ENCODE results near the gene SSTR3.
A peak's percentile ranks its signal among the peaks of the same experiment; 100 is the strongest.
"Not testable (repeated sequence)": the region's sequence is repeated elsewhere in the genome, so short reads cannot be mapped to it uniquely, and the experiment has no call there.

SSTR3 gene

GRCh38 chr22:37210041-37210803, 2.1 kb downstream of the SSTR3 start:
- no peak for DNase-seq (ENCODE audit: low read depth)

GRCh38 chr22:37209140-37209845, 3.0 kb downstream of the SSTR3 start:
- DNase-seq (ENCODE audit: low read depth): no peak

- no peak for DNase-seq (ENCODE audit: low read depth)
Observed at GRCh38 chr22:37208401-37209139, 3.7 kb downstream of the SSTR3 start.

- no peak for DNase-seq (ENCODE audit: low read depth)
Observed at GRCh38 chr22:37207981-37208380, 4.3 kb downstream of the SSTR3 start.

- DNase-seq (ENCODE audit: low read depth): no peak
Observed at GRCh38 chr22:37206841-37207821, 5.1 kb downstream of the SSTR3 start.

GRCh38 chr22:37206118-37206840, 6.0 kb downstream of the SSTR3 start:
- DNase-seq (ENCODE audit: low read depth): no peak

GRCh38 chr22:37205046-37205445, 7.2 kb downstream of the SSTR3 start:
- no peak for DNase-seq (ENCODE audit: low read depth)

GRCh38 chr22:37204045-37204655, 8.1 kb downstream of the SSTR3 start:
- DNase-seq (ENCODE audit: low read depth): no peak

GRCh38 chr22:37203354-37204044, 8.8 kb downstream of the SSTR3 start:
- DNase-seq (ENCODE audit: low read depth): no peak

GRCh38 chr22:37202716-37203115, 9.6 kb downstream of the SSTR3 start:
- no peak for DNase-seq (ENCODE audit: low read depth)

GRCh38 chr22:37202001-37202555, 10.2 kb downstream of the SSTR3 start:
- no peak for DNase-seq (ENCODE audit: low read depth)

- DNase-seq (ENCODE audit: low read depth): not testable (repeated sequence)
Observed at GRCh38 chr22:37201443-37201820, 10.8 kb downstream of the SSTR3 start.

GRCh38 chr22:37199760-37200108, 12.5 kb downstream of the SSTR3 start:
- DNase-seq (ENCODE audit: low read depth): no peak

GRCh38 chr22:37199103-37199759, 13.0 kb downstream of the SSTR3 start:
- peak; percentile 98 for DNase-seq (ENCODE audit: low read depth)

- DNase-seq (ENCODE audit: low read depth): peak; percentile 93
Observed at GRCh38 chr22:37198258-37199102, 13.8 kb downstream of the SSTR3 start.

- no peak for DNase-seq (ENCODE audit: low read depth)
Observed at GRCh38 chr22:37197451-37198257, 14.6 kb downstream of the SSTR3 start.

Measured in stimulated activated CD8-positive, alpha-beta memory T cell treated with anti-CD3 and anti-CD28 coated beads, Interleukin-7, amount 100 ng/mL, for 24 hours (primary cell).